GM20431 (cell line): ENCODE results near the gene EYS.

ENCODE experiments used
- in situ Hi-C: fragments of 300-500 bp; cut with MseI, MboI; formaldehyde crosslinking; loops from one replicate; pipeline ENCODE4 v1.15.0; 2020; ENCODE audit warnings: low sequenced_read_pairs; ENCODE audit not compliant: unreplicated experiment

The EYS gene

GRCh38 chr6:64146094-64146493, 1560.9 kb downstream of the EYS start:
- in situ Hi-C loops: no loop called here

- in situ Hi-C loops: no loop called here
These were observed 1561.4 kb downstream of the EYS start for GRCh38 chr6:64145658-64146057.

- in situ Hi-C loops: no loop called here
These were observed 1563.9 kb downstream of the EYS start for GRCh38 chr6:64143101-64143500.

GRCh38 chr6:64141680-64142079, 1565.3 kb downstream of the EYS start:
- in situ Hi-C loops: no loop called here

- in situ Hi-C loops: no loop called here
These were observed 1578.6 kb downstream of the EYS start for GRCh38 chr6:64128301-64129024.

- in situ Hi-C loops: no loop called here
These were observed 1583.0 kb downstream of the EYS start for GRCh38 chr6:64123761-64124633.

GRCh38 chr6:64122712-64123375, 1584.2 kb downstream of the EYS start:
- in situ Hi-C loops: no loop called here

- in situ Hi-C loops: no loop called here
These were observed 1585.9 kb downstream of the EYS start for GRCh38 chr6:64121011-64121565.

- in situ Hi-C loops: no loop called here
These were observed 1593.3 kb downstream of the EYS start for GRCh38 chr6:64113704-64114103.

GRCh38 chr6:64104051-64104450, 1603.0 kb downstream of the EYS start:
- in situ Hi-C loops: no loop called here

GRCh38 chr6:64103480-64103879, 1603.5 kb downstream of the EYS start:
- in situ Hi-C loops: no loop called here

GRCh38 chr6:64100702-64101303, 1606.2 kb downstream of the EYS start:
- in situ Hi-C loops: no loop called here

- in situ Hi-C loops: no loop called here
These were observed 1616.7 kb downstream of the EYS start for GRCh38 chr6:64090352-64090751.

- in situ Hi-C loops: no loop called here
These were observed 1621.9 kb downstream of the EYS start for GRCh38 chr6:64085126-64085525.

GRCh38 chr6:64084185-64084663, 1622.8 kb downstream of the EYS start:
- in situ Hi-C loops: no loop called here

- in situ Hi-C loops: no loop called here
These were observed 1623.8 kb downstream of the EYS start for GRCh38 chr6:64083261-64083660.

- in situ Hi-C loops: no loop called here
These were observed 1625.6 kb downstream of the EYS start for GRCh38 chr6:64081453-64081852.

GRCh38 chr6:64074981-64075380, 1632.0 kb downstream of the EYS start:
- in situ Hi-C loops: no loop called here

- in situ Hi-C loops: no loop called here
These were observed 1634.3 kb downstream of the EYS start for GRCh38 chr6:64072686-64073085.

GRCh38 chr6:64064919-64065318, 1642.1 kb downstream of the EYS start:
- in situ Hi-C loops: no loop called here
